GM19452 (cell line): ENCODE data around the gene DVL1.

Source experiments
- ATAC-seq: cut with Tn5 transposase; IDR thresholded peaks from one replicate; pipeline ENCODE4 v1.9.1; 2021; ENCODE audit not compliant: unreplicated experiment

Gene DVL1

DNA sequence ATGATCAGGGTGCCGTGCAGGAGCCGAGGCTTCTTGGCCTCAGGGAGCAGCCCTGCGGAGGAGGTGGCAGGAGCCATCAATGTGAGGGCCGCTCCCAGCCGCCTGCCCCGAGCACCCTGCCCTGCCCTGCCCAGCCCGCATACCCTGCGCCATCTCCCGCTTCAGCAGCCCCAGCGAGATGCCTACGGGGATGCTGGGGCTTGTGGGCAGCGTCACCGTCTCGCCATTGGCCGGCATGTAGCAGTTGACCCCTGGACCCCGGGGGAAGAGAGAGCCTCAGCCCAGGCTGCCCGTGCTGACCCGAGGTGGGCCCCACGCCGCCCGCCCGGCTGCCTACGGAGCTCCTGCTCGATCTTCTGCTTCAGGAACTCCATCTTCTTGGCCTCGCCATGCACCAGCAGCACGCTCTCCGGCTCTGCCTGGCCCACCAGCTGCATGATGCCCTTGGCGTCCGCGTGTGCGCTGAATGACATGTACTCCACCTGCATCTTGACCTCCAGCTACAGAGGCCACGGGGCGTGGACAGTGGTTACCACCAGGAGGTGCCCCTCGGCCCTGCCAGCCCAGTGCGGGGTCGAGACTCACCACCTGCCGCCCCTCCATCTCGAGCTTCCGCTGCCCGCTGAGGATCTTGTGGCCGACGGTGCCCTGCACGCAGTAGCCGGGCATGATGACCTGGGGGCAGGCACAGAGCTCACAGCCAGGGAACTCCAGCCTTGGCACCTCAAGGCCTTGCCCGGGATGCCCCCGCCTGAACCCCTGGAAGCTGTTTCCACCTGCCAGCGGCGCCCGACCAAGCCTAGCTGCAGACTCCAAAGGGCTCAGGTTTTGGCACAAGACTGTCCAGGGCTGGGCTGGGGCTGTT lies 36.5 kb downstream of the DVL1 start:
- ATAC-seq, result no peak

GRCh38 chr1:1311107-1312104 lies 37.8 kb downstream of the DVL1 start:
- ATAC-seq, result no peak

- ATAC-seq, result no peak
Observed at GRCh38 chr1:1310476-1311053, 38.7 kb downstream of the DVL1 start.

- no peak for ATAC-seq
Observed at GRCh38 chr1:1310109-1310385, 39.2 kb downstream of the DVL1 start.

DNA sequence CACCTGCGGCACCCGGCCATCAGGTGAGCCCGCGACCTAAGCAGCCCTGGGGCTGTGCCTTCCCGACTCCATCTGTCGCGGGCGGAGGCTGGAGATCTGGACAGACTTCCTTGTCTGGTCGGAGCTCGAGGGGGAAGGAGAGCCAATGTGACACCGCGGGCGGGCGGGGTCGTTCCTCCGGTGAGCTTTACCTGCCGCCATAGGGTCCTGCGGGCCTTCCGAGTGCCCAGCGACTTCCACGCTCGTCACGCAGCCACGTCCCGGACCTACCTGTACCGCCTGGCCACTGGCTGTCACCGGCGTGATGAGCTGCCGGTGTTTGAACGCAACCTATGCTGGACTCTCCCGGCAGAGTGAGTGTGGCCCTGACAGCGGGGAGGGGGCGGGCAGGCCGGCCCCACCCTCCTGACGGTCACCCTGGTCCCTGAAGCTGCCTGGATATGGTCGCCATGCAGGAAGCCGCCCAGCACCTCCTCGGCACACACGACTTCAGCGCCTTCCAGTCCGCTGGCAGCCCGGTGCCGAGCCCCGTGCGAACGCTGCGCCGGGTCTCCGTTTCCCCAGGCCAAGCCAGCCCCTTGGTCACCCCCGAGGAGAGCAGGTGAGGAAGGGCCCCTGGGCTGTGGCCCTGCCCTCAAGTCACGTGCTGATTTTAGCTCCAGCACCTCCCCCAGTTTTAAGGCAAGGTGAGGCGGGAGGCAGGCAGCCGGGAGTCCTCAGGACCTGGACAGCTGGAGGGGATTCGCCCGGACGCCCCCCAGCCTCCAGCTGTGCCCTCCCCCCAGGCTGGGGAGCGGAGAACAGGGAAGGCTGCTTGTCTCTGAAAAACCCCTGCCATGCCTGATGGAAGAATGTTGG lies 39.7 kb downstream of the DVL1 start:
- ATAC-seq, result no peak

DNA sequence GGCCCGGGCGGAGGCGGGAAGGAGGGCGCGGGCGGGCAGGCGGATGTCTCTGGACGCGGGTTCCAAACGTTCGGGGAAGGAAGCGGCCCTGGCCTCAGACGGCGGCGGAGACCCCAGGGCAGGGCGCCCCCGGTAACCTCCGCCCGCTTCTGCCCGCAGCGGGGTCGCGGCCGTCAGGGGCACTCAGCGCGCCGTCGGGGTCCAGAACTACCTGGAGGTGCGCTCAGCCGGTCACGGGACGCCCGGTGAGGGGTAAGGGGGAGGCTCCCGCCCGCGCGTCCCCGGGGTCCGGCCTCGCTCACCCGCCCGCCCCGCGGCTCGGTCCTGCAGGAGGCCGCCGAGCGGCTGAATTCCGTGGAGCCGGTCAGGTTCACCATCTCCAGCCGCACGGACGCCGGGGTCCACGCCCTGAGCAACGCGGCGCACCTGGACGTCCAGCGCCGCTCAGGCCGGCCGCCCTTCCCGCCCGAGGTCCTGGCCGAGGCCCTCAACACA lies 40.4 kb downstream of the DVL1 start:
- peak; percentile 2 for ATAC-seq

DNA sequence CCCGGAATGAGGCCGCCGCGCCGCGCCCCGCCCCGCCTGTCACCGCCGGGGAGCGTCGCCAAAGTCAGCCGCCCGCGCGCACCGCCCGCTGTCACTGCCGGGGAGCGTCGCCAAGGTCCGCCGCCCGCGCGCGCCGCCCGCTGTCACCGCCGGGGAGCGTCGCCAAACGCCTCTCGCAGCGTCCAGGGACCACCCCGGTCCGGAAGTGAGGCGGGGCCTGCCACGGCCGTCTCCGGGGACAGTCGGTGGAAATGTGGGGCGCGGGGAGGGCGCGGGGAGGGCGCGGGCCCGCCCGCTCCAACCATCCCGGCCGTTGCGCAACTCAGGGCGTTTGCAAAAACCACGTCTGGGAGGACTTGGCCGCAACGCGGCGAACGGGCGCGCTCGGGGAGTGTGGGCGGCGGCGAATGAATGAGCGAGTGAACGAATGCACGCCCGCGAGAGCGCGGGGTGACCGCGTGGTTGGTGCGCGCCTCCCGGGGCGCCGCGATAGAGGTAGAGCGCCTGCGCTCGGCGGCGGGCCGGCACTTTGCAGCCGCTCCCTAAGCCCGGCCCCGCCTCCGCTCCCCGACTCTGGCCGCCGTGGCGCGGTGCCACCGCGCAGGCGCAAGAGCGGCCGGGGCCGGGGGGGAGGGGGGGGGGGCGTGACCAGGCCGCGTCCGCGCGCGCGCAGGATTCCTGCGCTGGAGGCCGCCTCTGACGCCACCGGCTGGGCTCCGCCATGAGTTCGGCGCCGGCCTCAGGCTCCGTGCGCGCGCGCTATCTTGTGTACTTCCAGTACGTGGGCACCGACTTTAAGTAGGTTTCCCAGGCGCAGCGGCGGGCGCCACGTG lies 41.1 kb downstream of the DVL1 start, which contains the start of the genes ACAP3 and PUSL1:
Gene ACAP3, minus strand, starts transcription at position 8 of the 833 bp plus-strand sequence. CDS start 115 bp downstream, outside the sequence.
Gene PUSL1, plus strand, starts transcription at position 675 of the 833 bp plus-strand sequence. Its CDS starts 47 bp downstream, at position 722.
- peak; percentile 61 for ATAC-seq

DNA sequence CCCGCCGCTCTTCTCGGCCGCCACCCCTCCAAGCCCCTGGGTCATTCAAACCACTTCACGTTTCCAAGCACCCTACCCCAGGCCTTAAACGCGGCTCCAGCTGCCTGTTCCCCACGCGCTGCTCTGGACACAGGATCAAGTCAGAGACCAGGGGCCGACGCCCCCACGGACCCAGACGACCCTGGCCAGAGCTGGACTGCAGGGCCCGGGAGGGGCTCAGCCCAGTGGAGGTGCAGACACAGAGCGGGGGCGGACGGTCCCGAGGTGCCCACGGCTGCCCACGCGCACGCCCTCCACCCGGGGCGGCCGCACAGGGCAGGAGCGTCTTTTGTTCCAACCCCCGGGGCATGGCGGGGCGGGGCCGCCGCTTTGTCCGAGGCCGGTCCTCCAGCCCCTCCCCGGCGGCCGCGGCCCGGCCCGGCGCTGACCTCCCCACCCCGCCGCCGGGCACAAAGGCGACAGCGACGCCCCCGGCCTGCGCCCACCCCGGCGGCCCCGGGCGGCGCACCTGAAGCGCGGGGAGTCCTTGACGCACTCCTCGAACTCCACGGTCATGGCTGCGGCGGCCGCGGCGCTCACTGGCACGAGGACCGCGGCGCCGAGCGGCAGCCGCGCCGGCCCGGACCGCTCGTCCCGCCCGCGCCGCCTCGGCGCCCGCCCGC lies 41.8 kb downstream of the DVL1 start:
- ATAC-seq, result peak; percentile 7

- no peak for ATAC-seq
Observed at GRCh38 chr1:1306661-1307260, 42.5 kb downstream of the DVL1 start.

- no peak for ATAC-seq
Observed at GRCh38 chr1:1306070-1306660, 43.1 kb downstream of the DVL1 start.

GRCh38 chr1:1305300-1306069 lies 43.7 kb downstream of the DVL1 start:
- no peak for ATAC-seq

- no peak for ATAC-seq
Observed at GRCh38 chr1:1304331-1305299, 44.6 kb downstream of the DVL1 start.

DNA sequence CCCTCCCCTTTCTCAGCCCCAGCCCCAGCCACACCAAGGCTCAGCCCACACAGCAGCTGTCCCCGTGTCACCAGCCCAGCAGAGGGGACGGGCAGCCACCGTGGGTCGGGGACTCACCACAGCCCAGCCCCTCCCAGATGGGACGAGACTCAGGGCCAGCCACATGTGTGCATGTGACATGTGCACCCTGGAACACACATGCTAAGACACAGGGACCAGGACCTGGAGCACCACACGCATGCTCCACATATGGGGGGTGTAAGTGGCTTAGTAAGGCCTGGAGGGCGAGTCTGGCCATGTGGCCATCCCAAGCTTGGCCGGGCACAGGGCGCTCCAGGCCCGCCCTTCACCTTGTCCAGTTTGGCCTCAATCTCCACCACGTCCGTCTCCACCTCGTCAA lies 45.5 kb downstream of the DVL1 start:
- no peak for ATAC-seq

GRCh38 chr1:1302951-1303509 lies 46.2 kb downstream of the DVL1 start:
- no peak for ATAC-seq

DNA sequence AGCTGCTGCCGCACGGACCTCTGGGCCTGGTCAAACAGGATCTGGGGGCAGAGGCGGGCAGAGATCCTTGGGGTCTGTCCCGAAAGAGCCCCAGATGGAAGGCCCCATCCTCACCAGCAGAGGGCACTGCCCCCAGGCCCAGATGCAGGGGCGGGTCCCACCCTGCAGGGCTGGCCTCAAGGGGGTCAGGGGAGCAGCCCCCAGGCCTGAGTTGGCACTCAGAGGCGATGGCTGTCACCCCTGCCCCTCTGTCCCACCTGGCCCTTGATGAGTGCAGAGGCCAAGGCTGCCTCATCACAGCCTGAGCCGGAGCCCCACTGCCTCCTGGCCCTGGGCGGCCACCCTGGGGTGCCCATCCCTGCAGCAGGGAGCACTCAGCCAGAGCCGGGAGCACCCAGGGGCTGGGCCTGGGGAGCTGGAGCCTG lies 47.2 kb downstream of the DVL1 start:
- no peak for ATAC-seq

DNA sequence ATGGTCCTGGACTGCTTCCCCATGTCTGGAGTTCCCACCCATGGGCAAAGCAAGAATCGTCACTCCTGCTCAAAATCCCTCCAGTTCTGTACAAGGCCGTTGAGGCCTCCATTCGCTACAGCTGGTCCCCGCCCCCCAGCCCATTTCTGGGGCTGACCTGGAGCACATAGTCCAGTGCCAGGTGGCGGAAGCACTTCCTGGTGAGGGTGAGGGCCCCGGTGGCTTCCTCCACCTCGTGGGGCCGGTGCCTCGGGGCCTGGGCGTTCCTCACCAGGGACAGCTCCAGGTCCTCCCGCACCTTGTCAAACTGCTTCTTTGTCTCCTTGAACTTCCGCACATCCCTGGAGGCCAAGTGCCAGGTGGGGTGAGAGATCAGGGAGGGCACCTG lies 48.9 kb downstream of the DVL1 start:
- no peak for ATAC-seq
